Urothelium cell line (cell line): ENCODE data around the gene VASP.
A peak's percentile ranks its signal among the peaks of the same experiment; 100 is the strongest.

ENCODE experiments used
- DNase-seq: peaks from one replicate; pipeline ENCODE4 v3.0.0; 2011; ENCODE audit warnings: low spot score, mixed read lengths
- FAIRE-seq: peaks from 2 replicates; lab custom pipeline; 2011; peaks lifted over from hg19 to GRCh38; lab: Jason Lieb, UNC

Gene VASP

DNA sequence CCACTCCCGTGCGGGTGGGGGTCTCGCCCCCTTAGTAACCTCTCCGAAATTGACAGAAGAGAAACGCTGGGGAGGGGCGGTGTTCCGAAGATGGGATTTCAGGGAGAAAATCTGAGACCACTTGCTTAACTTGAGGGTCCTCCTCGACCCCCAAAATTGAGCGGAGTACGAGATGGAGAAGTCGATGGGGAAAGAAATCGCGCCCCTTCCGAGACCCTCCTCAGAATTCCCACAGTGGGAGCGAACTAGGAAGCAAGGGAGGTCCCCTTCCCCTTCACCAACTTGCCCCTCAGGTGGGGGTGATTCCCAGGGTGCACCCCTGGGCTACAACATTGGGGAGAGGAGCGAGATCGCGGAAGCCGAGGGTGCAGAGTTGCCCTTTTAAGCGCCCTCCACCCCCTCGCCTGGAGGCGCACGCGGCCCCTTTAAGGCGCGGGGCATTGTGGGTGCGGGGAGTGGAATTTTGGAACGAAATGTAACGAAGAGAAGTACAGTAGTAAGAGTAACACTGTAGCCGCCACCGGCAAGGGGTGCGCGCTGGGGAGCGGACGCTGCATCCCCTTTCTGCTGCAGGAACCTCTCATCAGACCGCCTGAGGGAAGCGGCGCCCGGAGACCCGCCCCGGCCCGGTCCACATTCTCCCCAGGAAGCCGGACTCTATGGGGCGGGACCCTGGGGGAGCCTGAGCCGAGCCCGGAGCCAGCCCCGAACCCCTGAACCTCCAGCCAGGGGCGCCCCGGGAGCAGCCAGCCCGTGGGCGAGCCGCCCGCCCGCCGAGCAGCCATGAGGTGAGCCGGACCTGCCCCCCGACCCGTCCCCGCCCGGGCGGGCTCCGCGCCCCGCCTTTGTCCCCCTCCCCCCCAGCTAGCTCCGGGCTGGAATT is at the start of gene VASP:
Gene VASP, plus strand, starts transcription at position 491 of the 883 bp plus-strand sequence. Its CDS starts 293 bp downstream, at position 784.
- FAIRE-seq = no peak

DNA sequence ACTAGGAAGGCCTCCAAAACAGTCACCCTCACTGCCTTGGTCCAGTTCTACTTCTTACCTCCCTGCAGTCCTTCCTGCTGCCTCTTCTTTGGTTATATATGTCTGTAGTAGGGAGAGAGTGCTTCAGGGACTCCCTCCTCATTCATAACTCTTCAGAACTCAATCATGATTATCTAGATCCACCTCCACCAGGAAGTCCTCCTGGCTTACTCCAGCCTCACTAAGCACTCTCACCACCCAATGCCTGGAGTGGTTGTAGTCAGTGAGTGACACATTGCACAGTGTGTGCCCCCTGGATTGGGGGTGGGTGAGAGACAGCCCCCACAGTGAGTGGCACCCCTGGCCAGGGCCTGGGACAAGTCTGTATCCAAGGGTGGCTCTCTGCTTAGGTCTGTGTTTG is 49.5 kb upstream of the VASP start:
- no peak for FAIRE-seq
- no peak for DNase-seq

More for the DNA sequence above, at the start of gene VASP:
- DNase-seq = peak; percentile 82

DNA sequence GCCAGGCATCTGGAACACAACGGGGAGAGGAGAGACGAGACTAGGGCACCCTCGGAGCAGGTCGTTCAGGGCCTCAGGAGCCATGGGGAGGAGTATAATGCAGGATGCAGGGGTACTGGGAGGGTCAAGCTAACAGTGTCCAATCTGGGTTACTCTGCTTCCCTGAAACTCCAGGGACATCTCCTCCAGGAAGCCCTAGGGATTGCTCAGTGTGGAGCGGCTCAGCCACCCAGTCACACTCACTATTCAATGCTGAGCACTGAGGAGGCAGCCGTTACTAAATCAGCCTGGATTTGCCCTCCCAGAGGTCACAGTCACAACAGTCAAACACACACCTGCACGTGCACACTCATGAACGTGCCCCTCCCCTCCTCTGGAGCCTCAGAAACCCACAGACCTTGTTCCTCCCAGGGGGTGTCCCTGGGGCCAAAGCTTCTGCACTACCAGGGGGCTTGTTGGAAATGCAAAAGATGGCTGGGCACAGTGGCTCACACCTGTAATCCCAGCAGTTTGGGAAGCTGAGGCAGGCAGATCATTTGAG is 46.4 kb upstream of the VASP start:
- DNase-seq = no peak
- FAIRE-seq = no peak

DNA sequence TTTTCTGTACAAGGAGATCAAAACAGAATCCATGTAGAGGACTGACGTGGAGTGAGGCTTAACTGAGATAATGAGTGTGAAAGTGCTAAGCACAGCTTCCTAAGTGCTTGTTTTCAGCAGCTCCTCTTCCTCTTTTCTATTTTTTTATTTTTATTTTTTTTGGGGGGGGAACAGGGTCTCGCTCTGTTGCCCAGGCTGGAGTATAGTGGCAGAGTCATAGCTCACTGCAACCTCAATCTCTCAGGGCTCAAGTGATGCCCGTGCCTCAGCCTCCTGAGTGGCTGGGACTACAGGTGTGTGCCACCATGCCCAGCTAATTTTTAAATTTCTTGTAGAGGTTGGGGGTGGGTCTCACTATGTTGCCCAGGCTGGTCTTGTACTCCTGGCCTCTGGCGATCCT is 45.1 kb upstream of the VASP start:
- no peak for FAIRE-seq
- DNase-seq = no peak

DNA sequence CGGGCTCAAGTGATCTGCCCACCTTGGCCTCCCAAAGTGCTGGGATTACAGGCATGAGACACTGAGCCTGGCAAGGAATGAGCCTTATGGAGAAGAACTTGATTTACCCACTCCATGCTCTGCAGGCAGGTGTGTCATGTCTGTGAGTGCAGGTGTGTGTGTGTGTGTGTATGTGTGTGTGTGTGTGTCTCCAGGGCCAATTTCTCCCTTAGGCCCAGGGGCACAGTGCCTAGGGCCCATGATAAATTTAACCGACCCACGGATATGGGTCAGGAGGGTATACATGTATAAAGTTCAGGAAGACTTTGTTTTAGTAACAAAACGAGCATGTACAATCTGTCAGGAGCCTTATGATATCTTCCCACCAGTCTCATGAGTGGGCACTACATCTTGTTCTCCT is 44.0 kb upstream of the VASP start:
- DNase-seq (no peak), FAIRE-seq (no peak)

DNA sequence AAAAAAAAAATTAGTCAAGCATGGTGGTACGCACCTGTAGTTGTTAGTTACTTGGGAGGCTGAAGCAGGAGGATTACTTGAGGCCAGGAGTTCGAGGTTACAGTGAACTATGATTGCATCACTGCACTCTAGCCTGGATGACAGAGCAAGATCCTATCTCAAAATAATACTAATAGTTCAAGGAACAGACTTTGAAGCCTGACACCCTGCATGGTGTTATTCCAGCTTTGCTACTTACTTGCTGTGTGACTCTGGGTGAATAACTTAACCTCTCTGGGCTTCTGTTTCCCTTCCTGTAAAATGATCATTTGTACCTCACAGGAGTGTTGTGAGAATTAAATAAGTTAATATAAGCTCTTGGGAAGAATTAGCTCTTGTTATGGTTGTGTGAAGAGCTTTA is 43.0 kb upstream of the VASP start:
- DNase-seq = no peak

DNA sequence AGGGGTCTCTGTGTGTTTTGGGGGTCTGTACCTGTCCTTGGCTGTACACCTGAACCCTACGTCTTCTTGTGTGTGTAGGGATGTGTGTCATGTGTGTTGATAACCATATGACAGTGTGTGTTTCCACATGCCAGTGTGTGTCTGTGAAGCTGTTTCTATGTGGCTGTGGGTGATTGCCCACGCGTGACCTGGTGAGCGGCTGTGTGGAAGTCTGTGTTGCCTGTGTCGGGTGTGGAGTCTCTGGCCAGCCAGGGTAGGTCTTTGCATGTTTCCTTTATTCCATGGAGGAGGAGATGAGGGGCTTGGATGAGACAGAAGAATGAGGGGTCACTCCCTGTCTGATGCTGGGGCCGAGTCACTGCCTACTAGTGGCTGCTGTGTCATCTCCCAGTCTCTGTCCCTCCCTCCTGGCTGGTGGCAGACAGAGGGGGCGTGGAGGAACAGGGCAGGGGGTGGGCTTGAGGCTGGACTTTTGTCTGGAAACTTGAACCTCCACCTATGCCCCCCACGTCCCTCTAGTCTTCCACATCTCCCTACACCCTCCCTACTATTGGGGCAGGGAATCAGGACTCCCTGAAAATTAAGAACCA is 42.3 kb upstream of the VASP start:
- no peak for DNase-seq
- no peak for FAIRE-seq

More for the DNA sequence above, 43.0 kb upstream of the VASP start:
- no peak for FAIRE-seq

DNA sequence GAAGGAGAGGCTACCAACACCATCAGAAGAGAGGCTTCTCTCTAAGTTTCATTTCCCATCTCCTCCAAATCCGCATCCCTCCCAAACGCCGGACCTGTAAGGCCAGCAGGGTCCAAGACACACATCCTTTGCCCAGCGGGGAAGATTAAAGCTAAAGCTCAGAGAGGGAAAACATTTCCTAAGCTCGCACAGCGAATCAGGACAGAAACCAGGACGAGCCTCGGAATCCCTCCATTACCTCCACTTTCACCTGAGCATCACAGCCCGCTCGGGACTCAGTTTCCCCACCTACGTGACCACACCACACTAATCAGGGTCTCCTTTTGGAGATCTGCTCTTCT is 40.2 kb upstream of the VASP start:
- DNase-seq (no peak), FAIRE-seq (no peak)

DNA sequence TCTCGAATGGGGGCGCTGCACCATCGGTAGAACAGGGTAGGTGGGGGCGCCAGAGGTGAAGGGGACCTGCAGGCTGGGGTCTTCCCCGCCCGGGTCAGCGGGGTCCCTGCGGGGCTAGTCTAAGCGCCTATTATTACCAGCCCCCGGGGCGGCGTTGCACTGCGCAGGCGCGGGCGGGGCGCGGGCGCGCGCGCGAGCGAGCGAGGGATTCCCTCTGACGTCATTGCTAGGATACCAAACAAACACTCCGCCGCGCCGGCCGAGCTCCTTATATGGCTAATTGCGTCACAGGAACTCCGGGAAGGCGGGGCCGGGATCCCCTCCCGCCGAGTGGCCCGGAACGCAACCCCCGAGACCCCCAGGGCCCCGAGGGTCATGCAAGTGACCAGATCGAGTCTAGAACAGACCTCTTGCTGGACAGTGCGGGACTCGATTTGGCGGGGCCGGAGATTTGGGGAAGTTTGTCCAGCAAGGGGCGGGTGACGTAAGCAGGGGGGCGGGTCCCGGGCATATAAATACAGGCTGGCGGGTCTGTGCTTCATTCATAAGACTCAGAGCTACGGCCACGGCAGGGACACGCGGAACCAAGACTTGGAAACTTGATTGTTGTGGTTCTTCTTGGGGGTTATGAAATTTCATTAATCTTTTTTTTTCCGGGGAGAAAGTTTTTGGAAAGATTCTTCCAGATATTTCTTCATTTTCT is 39.7 kb upstream of the VASP start, which contains the start of gene FOSB:
Gene FOSB, plus strand, starts transcription at position 541 of the 703 bp plus-strand sequence. CDS start 591 bp downstream, outside the sequence.
- FAIRE-seq (no peak), DNase-seq (peak; percentile 92)

DNA sequence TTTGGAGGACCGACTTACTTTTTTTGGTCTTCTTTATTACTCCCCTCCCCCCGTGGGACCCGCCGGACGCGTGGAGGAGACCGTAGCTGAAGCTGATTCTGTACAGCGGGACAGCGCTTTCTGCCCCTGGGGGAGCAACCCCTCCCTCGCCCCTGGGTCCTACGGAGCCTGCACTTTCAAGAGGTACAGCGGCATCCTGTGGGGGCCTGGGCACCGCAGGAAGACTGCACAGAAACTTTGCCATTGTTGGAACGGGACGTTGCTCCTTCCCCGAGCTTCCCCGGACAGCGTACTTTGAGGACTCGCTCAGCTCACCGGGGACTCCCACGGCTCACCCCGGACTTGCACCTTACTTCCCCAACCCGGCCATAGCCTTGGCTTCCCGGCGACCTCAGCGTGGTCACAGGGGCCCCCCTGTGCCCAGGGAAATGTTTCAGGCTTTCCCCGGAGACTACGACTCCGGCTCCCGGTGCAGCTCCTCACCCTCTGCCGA is 39.1 kb upstream of the VASP start:
- FAIRE-seq (no peak), DNase-seq (no peak)

DNA sequence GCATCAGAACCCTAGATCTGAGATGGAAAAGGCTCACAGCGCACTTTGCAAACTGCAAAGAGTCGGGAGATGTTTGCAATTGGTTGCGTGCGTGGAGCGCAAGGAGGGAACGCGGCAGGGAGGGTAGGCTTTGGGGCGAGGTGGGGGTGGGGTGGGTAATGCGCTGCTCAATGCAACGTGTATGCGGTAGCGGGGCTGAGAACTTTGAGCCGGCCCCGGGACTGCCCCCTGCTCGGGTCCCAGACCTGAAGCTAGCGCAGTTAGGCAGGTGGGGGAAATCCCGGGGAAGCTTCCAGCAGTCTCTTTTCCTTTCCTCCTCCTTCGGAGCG is 38.5 kb upstream of the VASP start:
- DNase-seq = no peak
- no peak for FAIRE-seq

DNA sequence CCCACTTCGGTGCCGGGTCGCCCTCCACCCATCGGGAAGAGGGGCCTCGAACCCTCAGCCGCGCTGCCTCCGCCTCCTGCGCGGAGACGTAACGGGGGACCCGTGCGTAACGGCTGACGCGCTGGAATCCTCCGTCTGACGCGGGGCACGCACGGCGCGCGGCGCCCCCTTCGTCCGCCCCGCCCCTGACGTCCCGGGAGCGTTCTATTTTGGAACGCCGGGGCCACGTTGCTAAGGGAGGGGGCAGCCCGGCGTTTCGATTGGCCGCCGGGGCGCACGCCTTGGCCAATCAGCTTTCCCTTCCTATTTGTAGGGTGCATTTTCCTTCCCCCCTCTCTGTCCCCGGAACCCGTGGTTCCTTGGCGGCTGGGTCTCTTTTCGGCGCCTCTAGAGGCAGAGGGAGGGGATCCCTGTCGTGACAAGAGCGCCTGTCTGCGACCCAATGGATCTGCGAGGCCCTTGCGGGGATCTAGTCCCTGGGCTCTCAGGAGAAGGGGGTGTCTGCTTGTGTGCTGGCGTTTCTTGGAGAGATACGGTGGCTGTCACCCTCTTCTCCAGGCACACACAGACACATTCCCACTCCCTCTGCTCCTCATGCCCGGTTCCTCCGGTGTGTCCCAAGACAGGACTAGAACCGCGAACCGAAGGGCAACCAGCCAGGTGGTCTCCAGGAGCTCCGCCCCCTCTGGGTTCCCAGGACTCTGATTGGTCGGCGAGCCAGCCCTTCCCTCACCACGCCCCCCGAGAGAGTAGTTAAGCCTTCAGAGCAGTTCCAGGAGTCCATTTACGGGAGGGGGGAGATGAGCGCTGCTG is 37.9 kb upstream of the VASP start:
- FAIRE-seq (peak; percentile 99), DNase-seq (peak; percentile 94)

DNA sequence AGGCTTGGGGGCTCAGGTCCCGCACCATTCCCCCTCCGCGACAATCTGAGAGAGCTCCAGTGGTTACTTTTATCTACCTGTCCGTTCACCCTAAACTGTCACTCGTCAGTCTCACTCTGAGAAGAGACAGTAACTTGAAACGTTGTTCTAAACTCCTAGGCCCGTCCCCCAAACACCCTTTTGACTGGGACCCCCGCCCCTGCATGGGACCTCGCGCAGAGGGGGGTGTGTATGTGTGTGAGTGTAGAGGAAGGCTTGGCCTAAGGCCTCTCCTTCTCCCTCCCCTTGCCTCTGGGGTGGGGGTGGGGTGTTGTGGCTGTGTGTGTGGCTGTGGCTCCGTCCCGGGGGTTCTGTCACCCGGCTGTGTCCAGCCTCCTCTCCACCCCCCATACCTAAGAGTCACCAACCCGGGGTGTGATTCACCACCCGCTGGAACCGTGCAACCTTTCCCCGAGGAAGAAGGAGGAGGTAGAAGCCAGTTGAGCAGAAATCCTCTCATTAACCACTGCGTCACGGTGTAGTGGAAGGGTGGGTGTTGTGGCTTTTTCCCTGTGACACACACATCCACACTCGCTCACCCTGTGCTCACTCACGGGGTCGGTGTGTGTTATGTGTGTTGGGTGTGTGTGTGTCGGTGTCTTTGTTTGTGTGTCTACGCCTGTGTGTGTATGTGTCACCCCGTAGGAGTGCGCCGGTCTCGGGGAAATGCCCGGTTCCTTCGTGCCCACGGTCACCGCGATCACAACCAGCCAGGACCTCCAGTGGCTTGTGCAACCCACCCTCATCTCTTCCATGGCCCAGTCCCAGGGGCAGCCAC is 37.1 kb upstream of the VASP start:
- DNase-seq = no peak
- FAIRE-seq = no peak

DNA sequence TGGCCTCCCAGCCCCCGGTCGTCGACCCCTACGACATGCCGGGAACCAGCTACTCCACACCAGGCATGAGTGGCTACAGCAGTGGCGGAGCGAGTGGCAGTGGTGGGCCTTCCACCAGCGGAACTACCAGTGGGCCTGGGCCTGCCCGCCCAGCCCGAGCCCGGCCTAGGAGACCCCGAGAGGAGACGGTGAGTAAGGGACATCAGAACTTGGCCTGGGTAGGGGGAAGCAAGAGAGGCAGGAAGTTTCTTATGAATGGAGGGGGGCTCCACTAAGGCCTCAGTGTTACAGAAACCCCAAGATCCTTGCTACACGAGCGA is 36.6 kb upstream of the VASP start:
- DNase-seq = no peak
- FAIRE-seq = no peak

DNA sequence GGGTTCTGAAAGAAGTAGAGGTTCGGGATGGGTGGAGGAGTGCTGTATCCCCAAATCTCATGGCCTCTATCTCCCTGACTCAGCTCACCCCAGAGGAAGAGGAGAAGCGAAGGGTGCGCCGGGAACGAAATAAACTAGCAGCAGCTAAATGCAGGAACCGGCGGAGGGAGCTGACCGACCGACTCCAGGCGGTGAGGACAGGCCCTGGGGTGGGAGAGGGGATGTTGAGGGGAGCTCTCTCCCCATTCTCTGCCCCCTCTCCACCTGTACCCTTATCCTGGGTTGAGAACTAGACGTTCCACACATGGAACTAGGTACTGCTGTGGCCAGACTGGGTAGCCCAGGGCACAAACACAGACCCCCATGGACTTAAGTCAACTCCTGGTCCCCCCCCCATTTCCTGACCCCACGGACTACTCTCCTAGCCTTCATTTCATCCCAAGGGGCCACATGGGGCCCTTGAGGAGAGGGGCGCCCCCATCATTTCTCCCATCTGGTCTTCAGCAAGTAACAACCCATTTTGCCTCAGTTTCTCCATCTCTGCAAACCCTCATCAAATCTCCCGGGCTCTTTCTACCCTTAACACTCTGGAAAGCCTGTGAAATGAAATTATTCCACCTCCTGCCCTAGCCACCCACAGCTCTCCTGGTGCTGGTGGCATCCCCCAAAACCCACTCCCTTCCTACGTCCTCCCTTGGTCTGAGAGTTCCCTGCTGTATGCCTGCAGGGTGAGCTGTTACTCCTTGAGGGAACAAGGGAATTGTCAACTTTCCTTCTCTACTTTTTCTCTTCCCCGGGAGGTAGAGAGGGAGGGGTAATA is 36.0 kb upstream of the VASP start:
- DNase-seq = no peak
- no peak for FAIRE-seq

DNA sequence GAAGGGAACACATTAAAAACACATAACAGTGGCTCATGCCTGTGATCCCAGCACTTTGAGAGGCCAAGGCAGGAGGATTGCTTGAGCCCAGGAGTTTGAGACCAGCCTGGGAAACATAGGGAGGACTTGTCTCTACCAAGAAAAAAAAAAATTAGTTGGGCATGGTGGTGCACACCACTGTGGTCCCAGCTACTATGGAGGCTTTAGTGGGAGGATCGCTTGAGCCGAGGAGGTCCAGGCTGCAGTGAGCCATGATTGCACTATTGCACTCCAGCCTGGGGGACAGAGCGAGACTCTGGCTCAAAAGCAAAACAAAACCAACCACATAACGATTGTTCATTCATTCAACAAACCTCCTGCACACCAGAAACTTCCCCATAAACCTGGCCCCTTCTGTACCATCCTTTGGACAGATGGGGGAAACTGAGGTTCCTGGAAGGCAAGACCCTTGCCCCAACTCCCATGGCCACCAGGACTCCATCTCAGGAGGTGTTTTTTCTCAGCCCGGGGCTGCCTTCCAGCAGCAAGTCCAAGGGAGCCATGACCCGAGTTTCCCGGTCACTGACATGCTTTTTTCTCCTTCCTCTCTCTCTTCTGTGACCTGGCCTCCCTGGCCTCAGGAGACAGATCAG is 35.2 kb upstream of the VASP start:
- DNase-seq (no peak), FAIRE-seq (no peak)

DNA sequence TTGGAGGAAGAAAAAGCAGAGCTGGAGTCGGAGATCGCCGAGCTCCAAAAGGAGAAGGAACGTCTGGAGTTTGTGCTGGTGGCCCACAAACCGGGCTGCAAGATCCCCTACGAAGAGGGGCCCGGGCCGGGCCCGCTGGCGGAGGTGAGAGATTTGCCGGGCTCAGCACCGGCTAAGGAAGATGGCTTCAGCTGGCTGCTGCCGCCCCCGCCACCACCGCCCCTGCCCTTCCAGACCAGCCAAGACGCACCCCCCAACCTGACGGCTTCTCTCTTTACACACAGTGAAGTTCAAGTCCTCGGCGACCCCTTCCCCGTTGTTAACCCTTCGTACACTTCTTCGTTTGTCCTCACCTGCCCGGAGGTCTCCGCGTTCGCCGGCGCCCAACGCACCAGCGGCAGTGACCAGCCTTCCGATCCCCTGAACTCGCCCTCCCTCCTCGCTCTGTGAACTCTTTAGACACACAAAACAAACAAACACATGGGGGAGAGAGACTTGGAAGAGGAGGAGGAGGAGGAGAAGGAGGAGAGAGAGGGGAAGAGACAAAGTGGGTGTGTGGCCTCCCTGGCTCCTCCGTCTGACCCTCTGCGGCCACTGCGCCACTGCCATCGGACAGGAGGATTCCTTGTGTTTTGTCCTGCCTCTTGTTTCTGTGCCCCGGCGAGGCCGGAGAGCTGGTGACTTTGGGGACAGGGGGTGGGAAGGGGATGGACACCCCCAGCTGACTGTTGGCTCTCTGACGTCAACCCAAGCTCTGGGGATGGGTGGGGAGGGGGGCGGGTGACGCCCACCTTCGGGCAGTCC is 34.5 kb upstream of the VASP start:
- FAIRE-seq = no peak
- no peak for DNase-seq

DNA sequence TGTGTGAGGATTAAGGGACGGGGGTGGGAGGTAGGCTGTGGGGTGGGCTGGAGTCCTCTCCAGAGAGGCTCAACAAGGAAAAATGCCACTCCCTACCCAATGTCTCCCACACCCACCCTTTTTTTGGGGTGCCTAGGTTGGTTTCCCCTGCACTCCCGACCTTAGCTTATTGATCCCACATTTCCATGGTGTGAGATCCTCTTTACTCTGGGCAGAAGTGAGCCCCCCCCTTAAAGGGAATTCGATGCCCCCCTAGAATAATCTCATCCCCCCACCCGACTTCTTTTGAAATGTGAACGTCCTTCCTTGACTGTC is 34.0 kb upstream of the VASP start:
- DNase-seq = no peak
- FAIRE-seq = no peak
